SK-N-MC (cell line): ENCODE results near the gene SIN3B.

Experiments used
- EZH2 ChIP-seq: fragments of 200-600 bp; sonication (generic); IDR thresholded peaks from one replicate; pipeline ENCODE4 v1.6.1; 2017; ENCODE audit warnings: antibody characterized with exemption
- POLR2AphosphoS5 ChIP-seq: IDR thresholded peaks from 2 replicates; pipeline ENCODE4 v1.6.1; 2012; ENCODE audit warnings: mild to moderate bottlenecking, low read depth, low read length, borderline replicate concordance

DNA sequence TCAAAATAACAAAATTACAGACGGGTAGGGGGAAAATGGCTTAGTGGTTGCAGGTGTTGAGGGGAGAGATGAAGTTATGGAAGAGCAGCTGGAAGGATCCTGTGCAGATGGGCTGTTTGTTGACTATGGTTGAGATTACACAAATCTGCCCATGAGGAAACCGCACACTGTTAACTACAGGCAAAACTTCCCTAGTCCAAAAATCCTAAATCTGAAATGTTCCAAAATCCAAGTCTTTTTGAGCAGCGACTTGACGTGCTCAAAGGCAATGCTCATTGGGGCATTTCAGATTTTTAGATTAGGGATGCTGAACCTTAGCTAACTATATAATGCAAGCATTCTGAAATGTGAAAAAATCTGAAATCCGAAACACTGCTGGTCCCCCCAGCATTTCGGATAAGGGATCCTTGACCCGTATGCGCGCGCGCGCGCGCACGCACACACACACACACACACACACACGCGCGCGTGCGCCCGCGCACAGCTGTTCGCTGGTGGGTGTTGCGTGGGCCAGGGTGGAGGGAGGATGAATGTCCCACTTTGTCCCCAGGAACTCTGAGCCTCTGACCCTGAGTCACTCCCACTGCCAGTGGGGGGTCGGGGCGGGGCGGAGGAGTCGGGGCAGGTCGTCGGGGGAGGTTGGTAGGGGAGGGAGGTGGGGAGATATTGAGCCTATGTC lies 66.4 kb downstream of the SIN3B start:
- no peak for TF ChIP-seq EZH2
- no peak for TF ChIP-seq POLR2AphosphoS5
